Chondrocyte (in vitro differentiated cells): Measurements from ENCODE around the gene APBB2. TPM values are rescaled to one million over a fixed set of nuclear protein-coding genes. Genes with fewer than 3 reads are reported as not detected.
A peak's percentile ranks its signal among the peaks of the same experiment; 100 is the strongest.

ENCODE experiments used
- DNase-seq: peaks from one replicate; pipeline ENCODE4 v3.0.0; 2021; ENCODE audit warnings: mixed read lengths, low spot score
- H3K27ac Mint-ChIP-seq: one replicate; pipeline ENCODE4 v1.8.0; 2021; ENCODE audit warnings: mild to moderate bottlenecking, moderate library complexity, mixed read lengths; ENCODE audit not compliant: unreplicated experiment
- H3K27me3 Mint-ChIP-seq: 2 replicates; pipeline ENCODE4 v1.8.0; 2021; ENCODE audit warnings: low read depth, mixed read lengths
- H3K36me3 Mint-ChIP-seq: 2 replicates; pipeline ENCODE4 v1.8.0; 2021; ENCODE audit warnings: low read depth, mixed read lengths
- H3K4me1 Mint-ChIP-seq: 2 replicates; pipeline ENCODE4 v1.8.0; 2021; ENCODE audit warnings: low read depth, mild to moderate bottlenecking, mixed read lengths
- H3K4me3 Mint-ChIP-seq: one replicate; pipeline ENCODE4 v1.8.0; 2021; ENCODE audit warnings: mild to moderate bottlenecking, moderate library complexity, mixed read lengths; ENCODE audit not compliant: unreplicated experiment
- H3K9me3 Mint-ChIP-seq: 2 replicates; pipeline ENCODE4 v1.8.0; 2021; ENCODE audit warnings: low read depth, mixed read lengths
- CTCF ChIP-seq: fragments of 200-600 bp; sonication (generic); IDR thresholded peaks from 2 replicates; pipeline ENCODE4 v1.5.0; 2021; ENCODE audit warnings: antibody characterized with exemption, mild to moderate bottlenecking, moderate library complexity
- total RNA-seq: library from RNA; stranded (reverse); gene quantifications from 3 replicates; pipeline ENCODE4 v1.2.1, GENCODE V29; 2021

The APBB2 gene
- total RNA-seq, 1 donor from 2014 or later, result 119 TPM

- H3K27ac Mint-ChIP-seq, result no peak overlapping the region
- no peak overlapping the region for H3K4me3 Mint-ChIP-seq
These were observed 201.4 kb downstream of the APBB2 start for GRCh38 chr4:41012911-41013310.

GRCh38 chr4:41012293-41012692 lies 202.0 kb downstream of the APBB2 start:
- H3K36me3 Mint-ChIP-seq, result peaks cover 7% of the 10 kb centered on the region

More at GRCh38 chr4:41012911-41013310, 201.4 kb downstream of the APBB2 start:
- DNase-seq, result no peak
- Mint-ChIP-seq H3K27me3 (no peaks in the 10 kb centered on the region), H3K4me1 (peaks cover 55% of the 10 kb centered on the region), H3K36me3 (peaks cover 7% of the 10 kb centered on the region), H3K9me3 (no peaks in the 10 kb centered on the region)
- TF ChIP-seq CTCF, result no peak

GRCh38 chr4:41009411-41009810 lies 204.9 kb downstream of the APBB2 start:
- H3K4me1 Mint-ChIP-seq, result peaks cover 69% of the 10 kb centered on the region
- no peaks in the 10 kb centered on the region for H3K9me3 Mint-ChIP-seq
- peak overlapping the region; percentile 79 for H3K27ac Mint-ChIP-seq

More at GRCh38 chr4:41012293-41012692, 202.0 kb downstream of the APBB2 start:
- Mint-ChIP-seq H3K27me3 (no peaks in the 10 kb centered on the region), H3K4me1 (peaks cover 61% of the 10 kb centered on the region), H3K4me3 (no peak overlapping the region), H3K9me3 (no peaks in the 10 kb centered on the region), H3K27ac (peak overlapping the region; percentile 76)
- DNase-seq, result no peak
- no peak for TF ChIP-seq CTCF

GRCh38 chr4:41006141-41006540 lies 208.2 kb downstream of the APBB2 start:
- TF ChIP-seq CTCF, result no peak
- DNase-seq, result no peak
- Mint-ChIP-seq H3K27me3 (no peaks in the 10 kb centered on the region), H3K27ac (peak overlapping the region; percentile 73), H3K36me3 (peaks cover 5% of the 10 kb centered on the region), H3K4me3 (no peak overlapping the region), H3K9me3 (no peaks in the 10 kb centered on the region), H3K4me1 (peaks cover 52% of the 10 kb centered on the region)

More at GRCh38 chr4:41009411-41009810, 204.9 kb downstream of the APBB2 start:
- Mint-ChIP-seq H3K36me3 (peaks cover 10% of the 10 kb centered on the region), H3K4me3 (no peak overlapping the region), H3K27me3 (no peaks in the 10 kb centered on the region)
- no peak for DNase-seq
- no peak for TF ChIP-seq CTCF

GRCh38 chr4:41002309-41002708 lies 212.0 kb downstream of the APBB2 start:
- DNase-seq, result no peak
- peaks cover 39% of the 10 kb centered on the region for H3K4me1 Mint-ChIP-seq
- H3K27ac Mint-ChIP-seq, result no peak overlapping the region
- H3K36me3 Mint-ChIP-seq, result peaks cover 6% of the 10 kb centered on the region
- H3K9me3 Mint-ChIP-seq, result no peaks in the 10 kb centered on the region
- no peak for TF ChIP-seq CTCF
- no peaks in the 10 kb centered on the region for H3K27me3 Mint-ChIP-seq
- no peak overlapping the region for H3K4me3 Mint-ChIP-seq
